CD4-positive, alpha-beta T cell (primary cell): ENCODE results near the gene OR52B6. TPM values are rescaled to one million over a fixed set of nuclear protein-coding genes. Genes with fewer than 3 reads are reported as not detected.

Experiments
- ATAC-seq: fragments of 200-7000 bp; cut with Tn5 transposase; one replicate; pipeline ENCODE4 v1.10.0; 2022; ENCODE audit warnings: mild to moderate bottlenecking; ENCODE audit not compliant: poor library complexity
- CTCF ChIA-PET: fragments of 350-600 bp; sonication (Branson Sonifier 250); formaldehyde crosslinking; loops from one replicate; lab custom pipeline; 2021; ENCODE audit warnings: antibody characterized with exemption, inconsistent platforms; lab: Charles Lee
- POLR2A ChIA-PET: fragments of 350-600 bp; sonication (Branson Sonifier 250); formaldehyde crosslinking; loops from one replicate; lab custom pipeline; 2021; ENCODE audit warnings: antibody characterized with exemption, inconsistent platforms; lab: Charles Lee
- DNase-seq, 14 experiments: peaks; one replicate each; pipeline ENCODE4 v3.0.0-alpha.2; 2013 to 2020; ENCODE audit warnings: mixed read lengths in 2 of 14
- H3K27ac ChIP-seq, 2 donors: one replicate each; pipeline versions ENCODE4 v1.5.1 to v1.7.0; 2013; ENCODE audit warnings: low read length in 2 of 2, low read depth in 1 of 2, mild to moderate bottlenecking in 1 of 2
- H3K27me3 ChIP-seq, 2 experiments: 1 replicate in 1 of 2; 2 replicates in 1 of 2; pipeline versions ENCODE4 v1.6.1 to v1.7.0; 2013; ENCODE audit warnings: low read length in 2 of 2, control low read depth in 1 of 2, mild to moderate bottlenecking in 1 of 2, moderate library complexity in 1 of 2; ENCODE audit not compliant: insufficient read depth in 2 of 2, control insufficient read depth in 1 of 2
- H3K36me3 ChIP-seq: one replicate; pipeline ENCODE4 v1.6.1; 2013; ENCODE audit warnings: low read length, control low read depth; ENCODE audit not compliant: insufficient read depth
- H3K4me1 ChIP-seq: one replicate; pipeline ENCODE4 v1.6.1; 2013; ENCODE audit warnings: low read length, control low read depth; ENCODE audit not compliant: insufficient read depth
- H3K4me3 ChIP-seq: one replicate; pipeline ENCODE4 v1.5.1; 2013; ENCODE audit warnings: mild to moderate bottlenecking, low read length, moderate library complexity
- H3K9me3 ChIP-seq, 2 experiments: 1 replicate in 1 of 2; 2 replicates in 1 of 2; pipeline versions ENCODE4 v1.6.1 to v1.7.0; 2013; ENCODE audit warnings: low read length in 2 of 2, mild to moderate bottlenecking in 2 of 2, control low read depth in 1 of 2, moderate library complexity in 1 of 2; ENCODE audit not compliant: control insufficient read depth in 1 of 2, insufficient read depth in 1 of 2
- H3K27ac Mint-ChIP-seq: one replicate; pipeline ENCODE4 v1.8.0; 2020; ENCODE audit warnings: mixed read lengths
- H3K27me3 Mint-ChIP-seq: one replicate; pipeline ENCODE4 v1.8.0; 2021; ENCODE audit warnings: mixed read lengths
- H3K36me3 Mint-ChIP-seq: one replicate; pipeline ENCODE4 v1.8.0; 2021; ENCODE audit warnings: low read depth, mixed read lengths
- H3K4me1 Mint-ChIP-seq: one replicate; pipeline ENCODE4 v1.8.0; 2021; ENCODE audit warnings: low read depth, mixed read lengths
- H3K4me3 Mint-ChIP-seq: one replicate; pipeline ENCODE4 v1.8.0; 2020; ENCODE audit warnings: mild to moderate bottlenecking, mixed read lengths
- H3K9me3 Mint-ChIP-seq: one replicate; pipeline ENCODE4 v1.8.0; 2020; ENCODE audit warnings: mixed read lengths
- CTCF ChIP-seq: fragments of 200-600 bp; IDR thresholded peaks from one replicate; pipeline ENCODE4 v1.8.0; 2022; ENCODE audit warnings: antibody characterized with exemption, mild to moderate bottlenecking
- intact Hi-C, 2 experiments: fragments of 100-400 bp; cut with DNase I in 1 of 2; cut with micrococcal nuclease in 1 of 2; formaldehyde crosslinking; loops; one replicate each; pipeline versions ENCODE4 v1.15.1 to v1.9.0; 2023 to 2025; cut with DNase I, micrococcal nuclease
- total RNA-seq, 174 experiments: library from RNA in 2 of 174; stranded (reverse) in 2 of 174; gene quantifications; one replicate each; pipeline ENCODE4 v1.2.3 and lab custom pipeline; 2021 to 2026

Gene OR52B6
- total RNA-seq, 2 experiments from 2014 or later, result not detected

DNA sequence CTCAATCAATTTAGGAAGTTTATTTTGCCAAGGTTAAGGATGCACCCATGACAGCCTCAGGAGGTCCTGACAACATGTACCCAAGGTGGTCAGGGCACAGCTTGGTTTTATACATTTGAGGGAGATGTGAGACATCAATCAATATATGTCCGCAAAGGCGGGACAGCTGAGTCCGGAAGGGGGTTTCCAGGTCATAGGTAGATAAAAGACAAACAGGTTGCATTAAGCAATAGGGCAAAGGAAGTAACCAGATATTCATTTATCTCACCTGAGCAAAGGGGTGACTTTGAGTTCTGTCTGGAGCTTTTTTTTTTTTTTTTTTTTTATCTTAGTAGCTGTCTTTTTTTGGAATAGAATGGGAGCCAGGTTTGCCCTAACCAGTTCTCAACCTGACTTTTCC, 42.1 kb downstream of the OR52B6 start:
- Mint-ChIP-seq H3K4me3 (peak overlapping the region; percentile 72), H3K36me3 (peaks cover 5% of the 10 kb centered on the region), H3K9me3 (no peaks in the 10 kb centered on the region), H3K27me3 (no peaks in the 10 kb centered on the region), H3K27ac (peak overlapping the region; percentile 23), H3K4me1 (peaks cover 41% of the 10 kb centered on the region)
- H3K27ac ChIP-seq, result no peak overlapping the region
- ChIA-PET CTCF (no interaction called here), POLR2A (no interaction called here)
- no peak overlapping the region for H3K4me3 ChIP-seq
- no peaks in the 10 kb centered on the region for H3K9me3 ChIP-seq
- ATAC-seq, result no peak
- no peaks in the 10 kb centered on the region for H3K27me3 ChIP-seq
- DNase-seq, result no peak
- intact Hi-C loops, result loop anchor here in 1 of 2 experiments (5.0 to 10.0 kb wide), 2 partner anchors 89 to 612 kb away; partner anchors contain the start of genes CNGA4 and FHIP1B
- peaks cover 27% of the 10 kb centered on the region for H3K4me1 ChIP-seq
- TF ChIP-seq CTCF, result no peak
- H3K36me3 ChIP-seq, result no peaks in the 10 kb centered on the region

DNA sequence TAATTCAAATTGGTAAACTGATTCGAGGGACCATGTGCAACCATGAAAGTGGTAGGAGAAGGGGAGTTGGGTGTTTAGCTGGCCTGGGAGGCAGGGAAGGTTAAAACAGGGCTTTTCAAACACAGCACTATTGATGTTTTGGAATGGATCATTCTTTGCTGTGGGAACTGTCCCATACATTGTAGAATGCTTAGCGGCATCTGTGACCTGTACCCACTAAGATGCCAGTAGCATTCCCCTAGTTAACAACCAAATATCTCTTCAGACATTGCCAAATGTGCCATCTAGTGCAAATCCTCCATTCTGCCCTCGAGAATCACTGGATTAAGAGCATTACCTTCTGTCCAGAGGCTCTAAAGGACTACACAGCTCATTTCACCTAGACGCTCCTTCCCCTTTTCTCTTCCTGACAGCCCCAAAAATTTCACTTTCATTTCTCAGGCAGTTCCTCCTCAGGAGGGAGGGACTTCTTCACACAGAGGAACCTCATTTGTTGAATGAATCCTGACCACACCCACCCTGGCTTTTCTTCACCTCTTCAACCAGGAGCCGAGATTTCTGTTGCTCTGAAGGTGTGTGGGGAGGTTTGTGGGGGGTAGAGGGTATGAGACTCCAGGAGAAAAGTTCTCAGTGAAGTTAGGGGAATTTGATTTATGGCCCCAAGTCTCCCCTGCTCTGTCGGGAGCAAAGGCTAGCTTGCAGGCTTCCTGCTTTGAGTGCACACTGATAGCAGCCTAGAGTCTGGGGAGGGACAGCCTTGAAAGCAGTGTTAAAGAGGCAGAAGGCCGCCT, 44.0 kb downstream of the OR52B6 start, which contains the start of gene TRIM34:
TRIM34 (plus strand) TSS at position 513 of the 791 bp plus-strand sequence. CDS start 7,331 bp downstream, outside the sequence.
- DNase-seq (peak; percentile 18 to 87 (median 47)), ATAC-seq (peak; percentile 98)
- Histone ChIP-seq H3K27me3 (no peaks in the 10 kb centered on the region), H3K36me3 (no peaks in the 10 kb centered on the region), H3K4me3 (peak within 1 kb of the TSS; percentile 63), H3K27ac (peak within 1 kb of the TSS; percentile 43 to 50), H3K9me3 (no peaks in the 10 kb centered on the region), H3K4me1 (peaks cover 27% of the 10 kb centered on the region)
- TF ChIP-seq CTCF, result no peak
- CTCF ChIA-PET, result interaction anchor here (1.3 to 1.8 kb wide), 2 partner anchors 25 to 60 kb away, joined by 3 to 4 read pairs; partner anchors contain the start of gene TRIM5
- peak within 1 kb of the TSS; percentile 90 for H3K4me3 Mint-ChIP-seq
- POLR2A ChIA-PET, result interaction anchor here (1.0 to 1.3 kb wide), 2 partner anchors 60 to 65 kb away, joined by 6 to 11 read pairs; partner anchors contain the start of genes TRIM22 and TRIM5
- peak within 1 kb of the TSS; percentile 84 for H3K27ac Mint-ChIP-seq
- no peaks in the 10 kb centered on the region for H3K27me3 Mint-ChIP-seq
- H3K36me3 Mint-ChIP-seq, result peaks cover 5% of the 10 kb centered on the region
- no peaks in the 10 kb centered on the region for H3K9me3 Mint-ChIP-seq
- H3K4me1 Mint-ChIP-seq, result peaks cover 53% of the 10 kb centered on the region
- intact Hi-C loops, result loop anchor here (2.0 to 10.0 kb wide), 4 partner anchors 58 to 610 kb away; partner anchors contain the start of genes CNGA4 (in 1 of the 2), FHIP1B (in 1 of the 2) and TRIM5 (in 1 of the 2)

GRCh38 chr11:5625281-5625680, 44.6 kb downstream of the OR52B6 start:
- peaks cover 57% of the 10 kb centered on the region for H3K4me1 Mint-ChIP-seq
- H3K27ac Mint-ChIP-seq, result peak overlapping the region; percentile 84
- Histone ChIP-seq H3K27ac (peak overlapping the region; percentile 43 to 50), H3K27me3 (no peaks in the 10 kb centered on the region), H3K36me3 (no peaks in the 10 kb centered on the region), H3K9me3 (no peaks in the 10 kb centered on the region), H3K4me1 (peaks cover 27% of the 10 kb centered on the region), H3K4me3 (peak overlapping the region; percentile 63)
- DNase-seq (peak in 2 of 14 experiments; percentile 9 to 10), ATAC-seq (no peak)
- H3K36me3 Mint-ChIP-seq, result peaks cover 5% of the 10 kb centered on the region
- ChIA-PET POLR2A (interaction anchor here (1.0 to 1.3 kb wide), 2 partner anchors 59 to 64 kb away, joined by 6 to 11 read pairs; partner anchors contain the start of genes TRIM22 and TRIM5), CTCF (interaction anchor here (1.3 to 1.8 kb wide), 2 partner anchors 25 to 59 kb away, joined by 3 to 4 read pairs; partner anchors contain the start of gene TRIM5)
- intact Hi-C loops, result loop anchor here (2.0 to 10.0 kb wide), 3 partner anchors 57 to 610 kb away; partner anchors contain the start of genes CNGA4 (in 1 of the 2), FHIP1B (in 1 of the 2) and TRIM5 (in 1 of the 2)
- TF ChIP-seq CTCF, result no peak
- peak overlapping the region; percentile 90 for H3K4me3 Mint-ChIP-seq
- no peaks in the 10 kb centered on the region for H3K27me3 Mint-ChIP-seq
- H3K9me3 Mint-ChIP-seq, result no peaks in the 10 kb centered on the region
